ENCODE results near the gene CA4.
"Not testable (repeated sequence)": the region's sequence is repeated elsewhere in the genome, so short reads cannot be mapped to it uniquely, and the experiment has no call there.

Gene CA4

GRCh38 chr17:60149691-60150582, at the start of gene CA4:
TSS of gene CA4 (plus strand) at chr17:60149973. CDS start at chr17:60150035, 62 bp downstream.
- no peak for TF ChIP-seq CTCF (IDR thresholded peaks at IDR 0.05; ENCODE audit: control extremely low read depth, extremely low read depth, low read depth, missing control alignments)
- ChIA-PET CTCF (interaction anchor here (2.9 kb wide), 1 partner anchor 8 kb away, joined by 27 read pairs; no protein-coding TSS in a partner anchor), POLR2A (no interaction called here)
- DNase-seq (ENCODE audit: extremely low spot score): no peak

- POLR2A ChIA-PET: not testable (repeated sequence)
These were observed 49.2 kb upstream of the CA4 start for GRCh38 chr17:60100577-60100976.

GRCh38 chr17:60102015-60102631, 47.6 kb upstream of the CA4 start:
- DNase-seq (ENCODE audit: extremely low spot score); POLR2A ChIA-PET: not testable (repeated sequence)
- CTCF ChIA-PET: interaction anchor here (1.2 kb wide), 2 partner anchors 10 to 319 kb away, joined by 3 read pairs; no protein-coding TSS in a partner anchor

More at GRCh38 chr17:60100577-60100976, 49.2 kb upstream of the CA4 start:
- DNase-seq (ENCODE audit: extremely low spot score); CTCF ChIA-PET: not testable (repeated sequence)

GRCh38 chr17:60102632-60103096, 47.1 kb upstream of the CA4 start:
- ChIA-PET POLR2A (no interaction called here), CTCF (interaction anchor here (1.2 kb wide), 2 partner anchors 10 to 318 kb away, joined by 3 read pairs; no protein-coding TSS in a partner anchor)
- no peak for DNase-seq (ENCODE audit: extremely low spot score)
- no peak for TF ChIP-seq CTCF (IDR thresholded peaks at IDR 0.05; ENCODE audit: control extremely low read depth, extremely low read depth, low read depth, missing control alignments)

GRCh38 chr17:60103957-60104356, 45.8 kb upstream of the CA4 start:
- CTCF ChIA-PET: no interaction called here
- DNase-seq (ENCODE audit: extremely low spot score): no peak
- no peak for TF ChIP-seq CTCF (IDR thresholded peaks at IDR 0.05; ENCODE audit: control extremely low read depth, extremely low read depth, low read depth, missing control alignments)

GRCh38 chr17:60106340-60107059, 43.3 kb upstream of the CA4 start:
- peak; percentile 15 for DNase-seq (ENCODE audit: extremely low spot score)
- TF ChIP-seq CTCF (IDR thresholded peaks at IDR 0.05; ENCODE audit: control extremely low read depth, extremely low read depth, low read depth, missing control alignments): no peak
- CTCF ChIA-PET: interaction anchor here (1.1 to 1.2 kb wide), 2 partner anchors 34 to 69 kb away, joined by 3 to 4 read pairs; no protein-coding TSS in a partner anchor
- POLR2A ChIA-PET: no interaction called here

More at GRCh38 chr17:60103957-60104356, 45.8 kb upstream of the CA4 start:
- POLR2A ChIA-PET: no interaction called here

GRCh38 chr17:60107526-60108257, 42.1 kb upstream of the CA4 start:
- POLR2A ChIA-PET: no interaction called here
- DNase-seq (ENCODE audit: extremely low spot score): no peak
- CTCF ChIA-PET: no interaction called here
- no peak for TF ChIP-seq CTCF (IDR thresholded peaks at IDR 0.05; ENCODE audit: control extremely low read depth, extremely low read depth, low read depth, missing control alignments)

GRCh38 chr17:60108309-60108708, 41.5 kb upstream of the CA4 start:
- DNase-seq (ENCODE audit: extremely low spot score); POLR2A ChIA-PET; CTCF ChIA-PET: not testable (repeated sequence)

All from GM10248 (cell line).